B cell (primary cell): ENCODE data around the gene MYCBPAP. TPM values are rescaled to one million over a fixed set of nuclear protein-coding genes. Genes with fewer than 3 reads are reported as not detected.

Experiments used
- ATAC-seq: fragments of 200-7000 bp; cut with Tn5 transposase; one replicate; pipeline ENCODE4 v1.10.0; 2021; ENCODE audit warnings: low read depth, mild to moderate bottlenecking, moderate number of reproducible peaks, moderate library complexity
- CTCF ChIA-PET: fragments of 350-600 bp; sonication (Branson Sonifier 250); formaldehyde crosslinking; loops from one replicate; lab custom pipeline; 2021; ENCODE audit warnings: antibody characterized with exemption, inconsistent platforms; lab: Charles Lee
- POLR2A ChIA-PET: fragments of 350-600 bp; sonication (Branson Sonifier 250); formaldehyde crosslinking; loops from one replicate; lab custom pipeline; 2021; ENCODE audit warnings: antibody characterized with exemption; lab: Charles Lee
- DNase-seq: peaks from one replicate; pipeline ENCODE4 v3.0.0; 2013
- H2AFZ ChIP-seq: 2 replicates; pipeline ENCODE4 v1.6.1; 2012; ENCODE audit warnings: mild to moderate bottlenecking, low read depth, low read length; ENCODE audit not compliant: insufficient read depth, poor library complexity, severe bottlenecking
- H3K27ac ChIP-seq, 2 donors: 1 replicate in 1 of 2; 2 replicates in 1 of 2; pipeline ENCODE4 v1.5.1; 2012 to 2013; ENCODE audit warnings: low read length in 2 of 2, mild to moderate bottlenecking in 2 of 2, moderate library complexity in 1 of 2
- H3K27me3 ChIP-seq, 4 experiments: fragments of 200-600 bp in 1 of 4; sonication (generic) in 1 of 4; replicated peaks in 1 of 4; 1 replicate in 2 of 4; 2 replicates in 2 of 4; pipeline versions ENCODE4 v1.6.1 to v1.7.0; 2013 to 2016; ENCODE audit warnings: low read length in 3 of 4, mild to moderate bottlenecking in 2 of 4, mixed read lengths in 1 of 4, moderate library complexity in 1 of 4; ENCODE audit not compliant: insufficient read depth in 4 of 4, control insufficient read depth in 3 of 4; ENCODE audit errors: control extremely low read depth in 1 of 4
- H3K36me3 ChIP-seq, 2 experiments: replicated peaks in 1 of 2; 1 replicate in 1 of 2; 2 replicates in 1 of 2; pipeline versions ENCODE4 v1.6.1 to v1.7.1; 2013; ENCODE audit warnings: low read length in 1 of 2; ENCODE audit not compliant: insufficient read depth in 2 of 2, control insufficient read depth in 1 of 2; ENCODE audit errors: control extremely low read depth in 1 of 2, extremely low read depth in 1 of 2
- H3K4me1 ChIP-seq, 2 donors: fragments of 200-600 bp in 1 of 2; sonication (generic) in 1 of 2; 1 replicate in 1 of 2; 2 replicates in 1 of 2; pipeline versions ENCODE4 v1.5.1 to v1.6.1; 2013 to 2017; ENCODE audit warnings: low read length in 2 of 2; ENCODE audit not compliant: control insufficient read depth in 2 of 2, insufficient read depth in 2 of 2
- H3K4me2 ChIP-seq: replicated peaks from 2 replicates; pipeline ENCODE3; 2012; ENCODE audit warnings: mild to moderate bottlenecking, low read depth, low read length; ENCODE audit not compliant: poor library complexity, severe bottlenecking
- H3K4me3 ChIP-seq, 5 experiments: fragments of 200-600 bp in 1 of 5; sonication (generic) in 1 of 5; 1 replicate in 3 of 5; 2 replicates in 2 of 5; pipeline versions ENCODE4 v1.5.1 to v1.7.0; 2011 to 2016; ENCODE audit warnings: low read length in 4 of 5, mild to moderate bottlenecking in 4 of 5, low read depth in 2 of 5, control low read depth in 1 of 5, moderate library complexity in 1 of 5; ENCODE audit not compliant: insufficient read depth in 1 of 5; ENCODE audit errors: control extremely low read depth in 1 of 5, extremely low read depth in 1 of 5
- H3K79me2 ChIP-seq: fragments of 200-600 bp; sonication (generic); one replicate; pipeline ENCODE4 v1.6.0; 2016; ENCODE audit warnings: low read length; ENCODE audit not compliant: control insufficient read depth, insufficient read depth
- H3K9ac ChIP-seq: fragments of 200-600 bp; sonication (generic); 2 replicates; pipeline ENCODE4 v1.6.1; 2017; ENCODE audit warnings: mild to moderate bottlenecking, low read length, moderate library complexity
- H3K9me3 ChIP-seq, 3 donors: one replicate each; pipeline versions ENCODE4 v1.6.1 to v1.7.1; 2013; ENCODE audit warnings: low read length in 2 of 3; ENCODE audit not compliant: control insufficient read depth in 2 of 3, insufficient read depth in 1 of 3; ENCODE audit errors: control extremely low read depth in 1 of 3
- H4K20me1 ChIP-seq: 2 replicates; pipeline ENCODE4 v1.6.0; 2012; ENCODE audit warnings: mild to moderate bottlenecking, low read length; ENCODE audit not compliant: insufficient read depth, control insufficient read depth, poor library complexity, severe bottlenecking
- H3K27ac Mint-ChIP-seq: one replicate; pipeline ENCODE4 v1.8.0; 2021; ENCODE audit warnings: mixed read lengths
- H3K27me3 Mint-ChIP-seq: one replicate; pipeline ENCODE4 v1.8.0; 2021; ENCODE audit warnings: mixed read lengths
- H3K4me1 Mint-ChIP-seq: one replicate; pipeline ENCODE4 v1.8.0; 2021; ENCODE audit warnings: mixed read lengths
- H3K4me3 Mint-ChIP-seq: one replicate; pipeline ENCODE4 v1.8.0; 2021; ENCODE audit warnings: mixed read lengths
- H3K9me3 Mint-ChIP-seq: one replicate; pipeline ENCODE4 v1.8.0; 2022; ENCODE audit warnings: mixed read lengths; ENCODE audit not compliant: insufficient read depth
- EZH2 ChIP-seq: IDR thresholded peaks from 2 replicates; pipeline ENCODE4 v1.6.1; 2012; ENCODE audit warnings: borderline replicate concordance, low read depth, mild to moderate bottlenecking, moderate library complexity, low read length; ENCODE audit not compliant: insufficient read depth, poor library complexity, severe bottlenecking
- WGBS: methylation state at CpG from one replicate; pipeline ENCODE4 v1.1.5; 2013; ENCODE audit warnings: missing lambda C conversion rate; ENCODE audit not compliant: insufficient coverage; 5-methylcytosine and 5-hydroxymethylcytosine counted together
- intact Hi-C: fragments of 100-400 bp; cut with micrococcal nuclease; formaldehyde crosslinking; loops from one replicate; pipeline ENCODE4 v1.10.0; 2022
- polyA plus RNA-seq: library from polyadenylated mRNA; depleted of rRNA; stranded (reverse); fragments of >200 nt; gene quantifications from 2 replicates; pipeline ENCODE4 v1.2.3, GENCODE V29; 2012
- total RNA-seq, 2 donors: library from RNA; stranded (reverse); fragments of 120-200 nt in 1 of 2; gene quantifications; 1 replicate in 1 of 2; 2 replicates in 1 of 2; pipeline versions ENCODE4 v1.2.3 to v1.2.4, GENCODE V29; 2013 to 2022
- TF ChIP-seq, protein P1 (sequence below): fragments of 200-600 bp; IDR thresholded peaks from one replicate; pipeline ENCODE4 v1.8.0; 2022; ENCODE audit warnings: antibody characterized with exemption, mild to moderate bottlenecking

The MYCBPAP gene
- total and polyA plus RNA-seq, 2 donors (not counting 1 experiment from before 2014, with no cell fraction given): 1.9 to 5.1 TPM

DNA sequence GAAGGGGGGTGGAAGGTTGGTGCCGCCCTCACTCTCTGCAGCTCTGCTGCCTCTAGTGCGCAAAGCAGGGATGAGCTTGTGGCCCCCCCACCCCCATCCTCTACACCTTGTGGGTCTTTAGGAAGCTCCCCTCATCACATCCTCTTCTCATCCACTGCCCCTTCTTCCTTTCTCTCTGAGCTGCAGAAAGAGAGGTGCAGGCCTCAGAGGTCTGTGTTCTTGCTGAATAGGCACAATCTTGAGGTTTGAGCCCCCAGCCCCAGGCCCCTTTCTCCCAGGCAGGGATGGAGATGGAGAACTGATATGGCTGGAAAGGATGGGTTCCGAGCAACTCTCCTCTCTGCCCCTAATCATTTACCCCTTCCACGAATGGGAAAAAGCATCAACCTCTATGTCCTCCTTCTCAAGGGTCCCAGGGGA lies 54.9 kb downstream of the MYCBPAP start:
- ChIA-PET CTCF (interaction anchor here (0.6 to 1.0 kb wide), 3 partner anchors 10 to 220 kb away, joined by 3 to 4 read pairs (median 3); no protein-coding TSS in a partner anchor), POLR2A (no interaction called here)
- H3K79me2 ChIP-seq: no peaks in the 10 kb centered on the region
- H3K4me3 Mint-ChIP-seq: peak overlapping the region; percentile 41
- intact Hi-C loops: loop anchor here (5.0 kb wide), 1 partner anchor 144 kb away; the partner anchor contains the start of gene ANKRD40
- no peak overlapping the region for H3K4me2 ChIP-seq
- H3K27ac Mint-ChIP-seq: no peak overlapping the region
- H3K9ac ChIP-seq: no peak overlapping the region
- no peak overlapping the region for H2AFZ ChIP-seq
- DNase-seq (no peak), ATAC-seq (no peak)
- peaks cover 0 to 91% (median 39%) of the 10 kb centered on the region in 4 experiments for H3K27me3 ChIP-seq
- no peak overlapping the region for H3K27ac ChIP-seq
- H3K4me1 ChIP-seq: peaks cover 34 to 40% of the 10 kb centered on the region in 2 donors
- peaks cover 8% of the 10 kb centered on the region for H4K20me1 ChIP-seq
- TF ChIP-seq, protein P1, sequence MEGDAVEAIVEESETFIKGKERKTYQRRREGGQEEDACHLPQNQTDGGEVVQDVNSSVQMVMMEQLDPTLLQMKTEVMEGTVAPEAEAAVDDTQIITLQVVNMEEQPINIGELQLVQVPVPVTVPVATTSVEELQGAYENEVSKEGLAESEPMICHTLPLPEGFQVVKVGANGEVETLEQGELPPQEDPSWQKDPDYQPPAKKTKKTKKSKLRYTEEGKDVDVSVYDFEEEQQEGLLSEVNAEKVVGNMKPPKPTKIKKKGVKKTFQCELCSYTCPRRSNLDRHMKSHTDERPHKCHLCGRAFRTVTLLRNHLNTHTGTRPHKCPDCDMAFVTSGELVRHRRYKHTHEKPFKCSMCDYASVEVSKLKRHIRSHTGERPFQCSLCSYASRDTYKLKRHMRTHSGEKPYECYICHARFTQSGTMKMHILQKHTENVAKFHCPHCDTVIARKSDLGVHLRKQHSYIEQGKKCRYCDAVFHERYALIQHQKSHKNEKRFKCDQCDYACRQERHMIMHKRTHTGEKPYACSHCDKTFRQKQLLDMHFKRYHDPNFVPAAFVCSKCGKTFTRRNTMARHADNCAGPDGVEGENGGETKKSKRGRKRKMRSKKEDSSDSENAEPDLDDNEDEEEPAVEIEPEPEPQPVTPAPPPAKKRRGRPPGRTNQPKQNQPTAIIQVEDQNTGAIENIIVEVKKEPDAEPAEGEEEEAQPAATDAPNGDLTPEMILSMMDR: peak; percentile 14
- no peak for TF ChIP-seq EZH2
- H3K36me3 ChIP-seq: no peaks in the 10 kb centered on the region
- WGBS: no CpG with 5 or more reads among the region's 4 CpGs
- H3K27me3 Mint-ChIP-seq: peaks cover 56% of the 10 kb centered on the region
- H3K4me3 ChIP-seq: no peak overlapping the region
- no peaks in the 10 kb centered on the region for H3K9me3 Mint-ChIP-seq
- H3K9me3 ChIP-seq: peaks cover 0 to 27% (median 0%) of the 10 kb centered on the region in 3 donors
- peaks cover 35% of the 10 kb centered on the region for H3K4me1 Mint-ChIP-seq

- peaks cover 59% of the 10 kb centered on the region for H3K27me3 Mint-ChIP-seq
- no peak overlapping the region for H3K4me2 ChIP-seq
- intact Hi-C loops: loop anchor here (5.0 kb wide), 1 partner anchor 142 kb away; the partner anchor contains the start of gene ANKRD40
- peaks cover 0 to 74% (median 28%) of the 10 kb centered on the region in 4 experiments for H3K27me3 ChIP-seq
- CTCF ChIA-PET: no interaction called here
- WGBS: 40% methylated on average over 14 of the region's 19 CpGs
- no peak overlapping the region for H3K4me3 ChIP-seq
- peaks cover 19% of the 10 kb centered on the region for H3K4me1 Mint-ChIP-seq
- no peak overlapping the region for H3K27ac ChIP-seq
- H3K4me1 ChIP-seq: peaks cover 17 to 24% of the 10 kb centered on the region in 2 donors
- no peak overlapping the region for H3K27ac Mint-ChIP-seq
- TF ChIP-seq, protein P1: no peak
- TF ChIP-seq EZH2: no peak
- no peaks in the 10 kb centered on the region for H3K79me2 ChIP-seq
- H2AFZ ChIP-seq: no peak overlapping the region
- POLR2A ChIA-PET: interaction anchor here (1.2 kb wide), 1 partner anchor 23 kb away, joined by 3 read pairs; no protein-coding TSS in a partner anchor
- H3K9me3 Mint-ChIP-seq: no peaks in the 10 kb centered on the region
- no peaks in the 10 kb centered on the region for H3K36me3 ChIP-seq
- H4K20me1 ChIP-seq: peaks cover 6% of the 10 kb centered on the region
- H3K9me3 ChIP-seq: peaks cover 0 to 11% (median 0%) of the 10 kb centered on the region in 3 donors
- DNase-seq (peak; percentile 49), ATAC-seq (no peak)
- no peak overlapping the region for H3K9ac ChIP-seq
- no peak overlapping the region for H3K4me3 Mint-ChIP-seq
Measured at GRCh38 chr17:50564916-50565315, 56.7 kb downstream of the MYCBPAP start.
